ENCODE results near the gene ENPP7.

DNA sequence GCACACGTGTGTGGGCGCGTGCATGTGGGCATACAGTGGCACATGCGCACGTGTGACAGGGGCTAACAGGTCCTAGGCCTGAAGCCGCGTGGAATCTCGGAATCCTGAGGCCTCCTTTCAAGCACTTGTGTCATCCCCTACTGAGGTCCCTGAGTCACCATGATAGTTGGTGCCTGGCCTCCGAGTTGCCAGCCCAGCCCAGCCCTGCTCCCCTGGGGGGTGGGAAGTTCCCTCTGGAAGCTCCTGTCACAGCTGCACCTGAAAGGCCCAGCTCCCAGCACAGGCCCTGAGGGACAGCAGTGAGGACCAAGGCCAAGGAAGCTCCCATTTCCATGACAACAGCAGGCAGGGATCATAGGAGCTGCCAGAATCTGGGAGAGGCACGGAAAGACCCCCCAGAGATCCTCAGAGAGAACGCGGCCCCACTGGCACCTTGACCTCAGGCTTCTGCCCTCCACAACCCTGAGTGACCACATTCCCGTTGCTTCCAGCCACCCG is 35.4 kb upstream of the ENPP7 start:
- TF ChIP-seq, protein P1, sequence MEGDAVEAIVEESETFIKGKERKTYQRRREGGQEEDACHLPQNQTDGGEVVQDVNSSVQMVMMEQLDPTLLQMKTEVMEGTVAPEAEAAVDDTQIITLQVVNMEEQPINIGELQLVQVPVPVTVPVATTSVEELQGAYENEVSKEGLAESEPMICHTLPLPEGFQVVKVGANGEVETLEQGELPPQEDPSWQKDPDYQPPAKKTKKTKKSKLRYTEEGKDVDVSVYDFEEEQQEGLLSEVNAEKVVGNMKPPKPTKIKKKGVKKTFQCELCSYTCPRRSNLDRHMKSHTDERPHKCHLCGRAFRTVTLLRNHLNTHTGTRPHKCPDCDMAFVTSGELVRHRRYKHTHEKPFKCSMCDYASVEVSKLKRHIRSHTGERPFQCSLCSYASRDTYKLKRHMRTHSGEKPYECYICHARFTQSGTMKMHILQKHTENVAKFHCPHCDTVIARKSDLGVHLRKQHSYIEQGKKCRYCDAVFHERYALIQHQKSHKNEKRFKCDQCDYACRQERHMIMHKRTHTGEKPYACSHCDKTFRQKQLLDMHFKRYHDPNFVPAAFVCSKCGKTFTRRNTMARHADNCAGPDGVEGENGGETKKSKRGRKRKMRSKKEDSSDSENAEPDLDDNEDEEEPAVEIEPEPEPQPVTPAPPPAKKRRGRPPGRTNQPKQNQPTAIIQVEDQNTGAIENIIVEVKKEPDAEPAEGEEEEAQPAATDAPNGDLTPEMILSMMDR (IDR thresholded peaks at IDR 0.05) = no peak
- no peak for TF ChIP-seq POLR2A (IDR thresholded peaks at IDR 0.05; ENCODE audit: low read depth)
- TF ChIP-seq EP300 (IDR thresholded peaks at IDR 0.05) = no peak
- no peak for TF ChIP-seq POLR2AphosphoS5 (IDR thresholded peaks at IDR 0.05)
